ENCODE data around the gene IKBKG.
"Not testable (repeated sequence)": the region's sequence is repeated elsewhere in the genome, so short reads cannot be mapped to it uniquely, and the experiment has no call there.

IKBKG gene

GRCh38 chrX:154526901-154527675, 20.3 kb upstream of the IKBKG start:
- peak; percentile 73 for DNase-seq (ENCODE audit: low spot score)

GRCh38 chrX:154529206-154529612, 18.2 kb upstream of the IKBKG start:
- no peak for DNase-seq (ENCODE audit: low spot score)

DNA sequence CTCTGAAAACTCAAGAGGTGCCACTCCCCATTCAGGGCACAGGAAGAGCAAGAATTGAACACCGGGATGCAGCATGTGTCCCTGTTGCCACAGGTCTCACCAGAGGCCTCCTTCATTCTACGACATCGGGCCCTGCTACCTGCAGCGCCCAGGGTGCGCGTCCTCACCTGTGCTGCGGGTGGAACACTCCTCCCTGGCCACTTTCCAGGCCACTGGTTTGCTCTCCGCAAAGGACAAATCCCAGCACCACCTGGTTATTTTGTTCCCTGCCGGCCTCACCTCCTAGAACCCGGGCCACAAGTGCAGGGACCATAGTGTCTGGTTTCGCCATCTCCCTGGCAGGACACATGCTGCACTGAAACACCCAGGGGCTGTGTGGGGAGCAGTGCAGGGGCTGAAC, 17.1 kb upstream of the IKBKG start:
- DNase-seq (ENCODE audit: low spot score), result no peak

GRCh38 chrX:154531626-154532025, 15.8 kb upstream of the IKBKG start:
- DNase-seq (ENCODE audit: low spot score), result no peak

GRCh38 chrX:154532690-154533089, 14.7 kb upstream of the IKBKG start:
- DNase-seq (ENCODE audit: low spot score), result no peak

DNA sequence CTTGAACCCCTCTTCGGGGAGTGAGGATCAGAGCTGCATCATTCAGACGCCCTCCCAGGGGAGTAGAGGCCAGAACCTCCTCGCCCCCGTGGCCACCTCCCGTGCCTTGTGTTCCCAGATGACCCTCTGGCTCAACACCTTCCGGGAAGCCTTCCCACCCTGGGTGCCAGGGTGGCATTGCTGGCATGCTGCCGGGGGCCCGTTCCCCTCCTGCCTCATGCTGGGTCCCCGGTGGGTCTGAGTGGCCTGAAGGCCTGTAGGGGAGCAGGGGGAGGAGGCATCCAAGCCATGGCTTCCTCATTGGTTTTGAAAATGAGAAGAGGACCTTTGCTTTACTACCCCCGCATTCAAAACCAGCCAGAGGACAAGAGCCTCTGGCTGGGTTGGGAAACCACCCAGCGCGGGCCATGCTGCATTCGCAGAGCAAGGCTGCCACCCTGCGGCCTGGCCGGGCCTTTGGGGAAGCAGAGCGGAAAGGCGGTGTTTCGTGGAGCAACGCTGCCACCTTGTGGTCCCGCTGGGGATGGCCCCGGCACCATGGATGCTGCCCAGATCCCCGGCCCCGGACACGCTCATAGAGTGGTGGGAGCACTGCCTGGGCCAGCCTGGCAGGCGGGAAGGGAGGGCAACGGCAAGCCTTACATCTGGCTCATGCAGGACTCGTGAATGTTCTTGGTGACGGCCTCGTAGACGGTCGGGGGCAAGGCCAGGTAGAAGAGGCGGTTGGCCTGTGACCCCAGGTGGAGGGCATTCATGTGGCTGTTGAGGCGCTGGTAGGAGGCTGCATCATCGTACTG, 12.7 kb upstream of the IKBKG start:
- DNase-seq (ENCODE audit: low spot score), result peak; percentile 73

- DNase-seq (ENCODE audit: low spot score), result no peak
These were observed 11.5 kb upstream of the IKBKG start for GRCh38 chrX:154535892-154536291.

- DNase-seq (ENCODE audit: low spot score), result no peak
These were observed 8.3 kb upstream of the IKBKG start for GRCh38 chrX:154539077-154539476.

DNA sequence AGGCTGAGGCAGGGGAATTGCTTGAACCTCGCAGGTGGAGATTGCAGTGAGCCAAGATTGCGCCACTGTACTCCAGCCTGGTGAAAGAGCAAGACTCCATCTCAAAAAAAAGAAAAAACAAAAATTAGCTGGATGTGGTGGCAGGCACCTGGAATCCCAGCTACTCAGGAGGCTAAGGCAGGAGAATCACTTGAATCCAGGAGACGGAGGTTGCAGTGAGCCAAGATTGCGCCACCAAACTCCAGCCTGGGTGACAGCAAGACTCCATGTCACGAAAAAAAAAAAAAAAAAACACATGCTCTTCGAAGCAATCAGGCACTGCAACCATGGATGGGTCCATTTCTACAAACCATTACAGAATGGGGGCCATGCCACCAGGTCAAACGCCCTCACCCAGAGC, 7.1 kb upstream of the IKBKG start:
- not testable (repeated sequence) for DNase-seq (ENCODE audit: low spot score)

GRCh38 chrX:154540897-154541535, 6.4 kb upstream of the IKBKG start:
- DNase-seq (ENCODE audit: low spot score), result no peak

DNA sequence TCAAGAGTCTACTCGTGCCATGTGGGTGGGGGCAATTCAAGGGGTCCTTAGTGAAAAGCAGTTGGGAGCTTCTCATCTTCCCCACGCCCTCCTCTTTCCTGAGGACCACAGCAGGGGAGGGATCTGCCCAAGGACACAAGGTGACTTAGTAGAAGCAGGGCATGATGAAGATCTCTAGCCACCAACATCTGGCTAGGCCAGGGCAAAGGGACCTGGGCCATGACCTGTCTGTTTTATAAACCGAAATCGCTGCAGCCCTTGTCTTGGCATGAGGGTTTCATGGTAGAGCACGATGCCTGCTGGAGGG, 5.9 kb upstream of the IKBKG start:
- DNase-seq (ENCODE audit: low spot score), result no peak

DNA sequence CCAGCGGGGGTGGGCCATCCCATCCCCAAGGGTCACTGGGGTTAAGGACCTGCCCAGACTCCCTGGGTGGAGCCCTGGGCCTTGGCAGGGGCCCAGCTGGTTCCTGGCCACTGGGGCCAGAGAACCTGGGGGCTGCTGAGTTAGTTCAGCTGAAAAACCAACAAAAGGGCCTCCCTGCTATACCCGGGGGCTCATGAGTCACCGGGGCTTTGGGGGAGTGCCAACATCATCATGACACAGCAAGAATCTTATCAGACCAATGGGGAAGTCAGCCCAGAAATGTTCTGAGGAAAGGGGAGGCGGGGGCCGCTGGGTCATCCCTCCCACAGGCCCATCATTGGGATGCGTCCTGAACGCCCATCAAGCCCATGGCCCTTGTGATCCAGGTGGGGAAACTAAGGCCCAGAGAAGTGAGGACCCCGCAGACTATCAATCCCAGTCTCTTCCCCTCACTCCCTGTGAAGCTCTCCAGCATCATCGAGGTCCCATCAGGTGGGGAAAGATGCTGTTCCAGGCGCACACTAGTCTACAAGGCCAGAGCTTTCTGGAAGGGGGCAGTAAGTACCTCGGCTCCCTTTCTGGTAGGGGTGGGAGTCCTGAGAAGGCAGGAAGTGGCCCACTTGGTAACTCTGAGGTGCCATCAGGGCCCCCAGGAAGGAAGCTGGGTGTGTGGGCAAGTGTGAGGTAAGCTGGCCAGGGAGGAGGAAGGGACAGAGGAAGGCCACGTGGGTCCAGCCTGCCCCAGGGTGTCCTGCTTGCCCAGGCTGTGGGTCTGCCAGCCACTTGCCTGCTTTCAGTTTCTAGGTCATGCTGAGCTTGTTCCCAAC, 5.3 kb upstream of the IKBKG start:
- DNase-seq (ENCODE audit: low spot score), result peak; percentile 53

DNA sequence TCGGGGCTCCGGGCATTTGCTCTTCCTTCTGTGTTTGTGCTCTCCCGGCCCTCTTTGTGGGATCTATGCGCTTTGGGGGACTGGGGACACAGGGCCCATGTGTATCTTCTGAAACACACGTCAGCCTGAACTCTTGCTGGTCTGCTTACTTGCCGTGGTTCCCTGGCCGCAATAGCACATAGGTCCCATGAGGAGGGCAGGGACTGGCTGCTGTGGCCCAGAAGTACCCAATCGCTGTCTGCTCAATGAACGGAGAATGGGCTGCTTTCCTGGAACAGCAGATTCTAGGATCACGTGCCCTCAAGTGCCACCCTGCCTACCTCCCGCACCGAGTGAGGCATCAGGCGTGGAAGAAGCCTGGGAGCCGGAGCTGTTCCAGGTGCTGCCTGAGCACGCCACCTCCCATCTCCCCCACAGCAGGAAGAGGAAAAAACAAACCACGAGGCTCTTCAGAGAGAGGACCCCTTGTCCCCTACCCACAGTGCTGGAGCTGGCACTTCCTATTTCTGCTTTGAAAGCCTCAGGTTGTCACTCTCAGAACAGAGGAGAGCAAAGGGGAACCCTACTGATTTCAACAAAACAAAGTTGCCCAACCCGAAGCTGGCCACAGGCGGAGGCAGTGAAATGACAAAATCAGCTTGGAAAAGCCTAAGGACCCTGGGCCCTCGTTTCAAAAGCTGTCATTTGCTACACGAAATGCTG, 4.5 kb upstream of the IKBKG start:
- DNase-seq (ENCODE audit: low spot score), result no peak

- DNase-seq (ENCODE audit: low spot score), result no peak
These were observed 1.6 kb upstream of the IKBKG start for GRCh38 chrX:154545673-154546274.

DNA sequence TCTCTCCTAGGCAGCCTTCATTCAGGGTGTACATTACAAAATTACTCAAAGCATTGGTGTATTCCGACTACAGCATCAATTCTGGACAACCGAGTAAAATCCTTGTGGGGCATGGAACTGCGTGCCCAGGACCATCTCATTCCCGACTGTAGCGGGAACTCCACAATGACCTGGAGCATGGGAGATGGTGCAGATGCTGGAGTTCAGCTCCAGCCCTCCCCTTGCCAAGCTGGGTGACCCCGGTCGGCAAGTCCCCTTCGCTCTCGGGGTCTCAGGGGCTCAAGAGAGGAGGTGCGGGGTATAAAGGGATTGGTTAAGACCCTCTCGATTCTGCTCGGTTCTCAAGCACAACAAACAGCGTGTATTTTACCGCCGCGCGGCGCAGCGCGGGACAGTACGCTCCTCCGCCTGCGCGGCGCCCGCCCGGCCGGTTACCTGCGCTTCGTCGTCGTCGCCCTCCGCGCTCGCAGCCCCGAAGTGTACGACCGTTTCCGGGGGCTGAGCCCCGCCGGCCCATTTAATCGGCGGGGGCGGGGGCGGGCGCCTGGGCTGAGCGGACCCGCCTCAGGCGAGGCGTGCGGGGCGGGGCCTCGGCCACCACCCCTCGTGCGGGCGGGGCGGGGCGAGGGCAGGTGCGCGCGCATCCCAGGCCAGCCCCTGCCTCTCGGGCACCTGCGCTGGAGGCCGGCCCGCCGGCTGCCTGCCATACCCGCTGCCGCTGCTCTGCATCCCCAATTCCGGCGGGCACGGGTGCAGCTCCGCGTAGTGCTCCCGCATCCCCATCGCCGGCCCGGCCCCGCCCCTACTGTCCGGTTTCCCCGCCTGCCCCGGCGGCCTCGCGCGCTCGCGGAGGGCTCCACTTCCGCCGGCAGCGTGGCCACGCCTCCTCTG, 821 bp upstream of the IKBKG start, which contains the start of gene G6PD:
Gene G6PD (minus strand): TSS at position 493 of the 891 bp plus-strand sequence. CDS start 691 bp downstream, outside the sequence.
- DNase-seq (ENCODE audit: low spot score), result peak; percentile 56

- no peak for DNase-seq (ENCODE audit: low spot score)
These were observed 552 bp downstream of the IKBKG start for GRCh38 chrX:154548028-154548316.

DNA sequence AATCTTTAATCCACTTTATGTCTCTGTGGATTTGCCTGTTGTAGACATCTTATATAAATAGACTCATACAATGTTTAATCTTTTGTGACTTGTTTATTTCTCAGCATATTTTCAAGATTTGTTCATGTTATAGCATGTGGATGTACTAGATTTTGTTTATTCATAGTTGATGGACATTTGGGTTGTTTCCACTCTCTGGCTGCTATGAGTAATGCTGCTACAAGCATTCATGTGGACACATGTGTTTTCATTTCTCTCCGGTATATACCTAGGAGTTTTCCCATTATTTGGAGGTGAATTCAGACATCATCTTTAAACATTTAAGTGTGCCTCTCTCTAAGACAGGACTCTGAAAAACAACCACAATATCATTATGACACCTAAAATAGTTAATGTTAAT, 2.3 kb downstream of the IKBKG start:
- no peak for DNase-seq (ENCODE audit: low spot score)

DNA sequence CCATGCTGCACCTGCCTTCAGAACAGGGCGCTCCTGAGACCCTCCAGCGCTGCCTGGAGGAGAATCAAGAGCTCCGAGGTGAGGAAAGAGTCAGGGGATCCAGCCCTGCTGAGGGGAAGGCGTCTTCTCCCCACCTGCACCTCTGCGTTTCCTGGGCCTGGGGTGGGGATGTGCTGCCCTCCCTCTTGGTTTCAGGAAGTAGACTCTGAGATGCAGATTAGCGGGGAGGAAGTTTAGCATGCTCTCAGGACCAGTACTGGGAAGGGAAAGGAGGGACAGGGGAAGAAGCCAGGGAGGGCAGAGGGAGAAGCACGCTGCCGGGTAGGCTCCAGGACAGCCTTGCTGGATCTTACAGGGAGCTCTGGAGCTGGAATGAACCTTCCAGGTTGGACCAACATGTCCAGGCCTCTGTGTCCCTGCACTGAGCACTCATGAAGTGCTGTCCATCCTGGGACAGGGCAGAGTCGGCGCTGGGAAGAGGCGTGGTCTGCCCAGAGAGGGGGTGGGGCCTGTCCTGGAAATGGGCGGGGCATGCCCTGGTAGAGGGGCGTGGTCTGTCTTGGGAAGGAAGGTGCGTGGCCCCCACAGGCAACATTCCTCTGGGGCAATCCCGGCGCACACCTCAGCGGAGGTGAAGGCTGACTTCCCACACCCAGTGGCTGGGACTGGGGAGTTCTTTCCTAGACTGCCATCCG, 4.8 kb downstream of the IKBKG start:
- not testable (repeated sequence) for DNase-seq (ENCODE audit: low spot score)

DNA sequence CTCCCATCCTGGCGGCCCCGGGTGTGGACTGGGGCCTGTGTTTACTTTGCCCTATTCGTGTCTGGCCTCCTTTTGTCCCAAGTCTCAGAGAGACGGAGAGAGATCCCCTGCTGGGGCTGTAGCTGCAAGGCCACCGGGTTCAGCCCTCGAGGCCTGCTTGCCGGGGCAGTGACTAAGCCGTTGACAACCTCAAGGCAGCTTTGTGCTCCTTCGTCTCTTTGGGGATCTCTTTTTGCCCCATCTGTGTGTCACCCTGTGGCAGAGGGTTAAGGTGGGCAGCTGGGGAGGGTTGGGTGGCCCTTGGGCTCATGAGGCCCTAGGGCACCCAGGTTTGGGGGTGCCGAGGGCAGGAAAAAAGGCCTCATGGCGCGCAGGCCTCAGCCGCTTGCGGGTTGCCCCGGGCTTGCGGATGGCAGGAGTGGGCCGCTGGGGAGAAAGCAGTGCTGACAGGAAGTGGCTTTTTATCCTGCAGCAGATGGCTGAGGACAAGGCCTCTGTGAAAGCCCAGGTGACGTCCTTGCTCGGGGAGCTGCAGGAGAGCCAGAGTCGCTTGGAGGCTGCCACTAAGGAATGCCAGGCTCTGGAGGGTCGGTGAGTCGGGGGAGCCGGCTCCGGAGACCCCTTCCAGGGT, 10.8 kb downstream of the IKBKG start:
- not testable (repeated sequence) for DNase-seq (ENCODE audit: low spot score)

All from SW480 (cell line).